ENCODE data around the gene SPRY1. TPM values are rescaled to one million over a fixed set of nuclear protein-coding genes. Genes with fewer than 3 reads are reported as not detected.

The SPRY1 gene
- total and polyA plus RNA-seq, 9 of the 15 experiments (the other 6 are each of a cell fraction or from before 2014, with no cell fraction given): 0.18 to 1.9 (median 0.45) TPM; not detected in 1

- TF ChIP-seq CREB5 (CRISPR knock-in tag; IDR thresholded peaks at IDR 0.05) (peak; percentile 98), ZNF354B (CRISPR knock-in tag; IDR thresholded peaks at IDR 0.05) (peak; percentile 96), ILK (tag; IDR thresholded peaks at IDR 0.05; ENCODE audit: borderline replicate concordance, low read depth) (peak; percentile 94), ZNF551 (CRISPR knock-in tag; IDR thresholded peaks at IDR 0.05) (peak; percentile 78; the same call in 1 of the 2 replicates)
These were observed 47.0 kb upstream of the SPRY1 start (continued) for GRCh38 chr4:123349421-123350190.

- Histone ChIP-seq H3K4me3 (no peak overlapping the region), H3K79me2 (ENCODE audit: control insufficient read depth, insufficient read depth, low read length) (no peaks in the 10 kb centered on the region), H3K9ac (ENCODE audit: insufficient read depth in 1 of 2, low read depth in 2 of 2, low read length in 2 of 2) (peak overlapping the region in 1 of 2 experiments; percentile 15; a peak in 1 of 4 replicates), H3K9me1 (ENCODE audit: control insufficient read depth, insufficient read depth, low read length) (no peaks in the 10 kb centered on the region), H3K9me3 (replicated peaks; ENCODE audit: control insufficient read depth, insufficient read depth, low read depth, low read length) (no peaks in the 10 kb centered on the region), H3K27ac (ENCODE audit: extremely low read depth, low read depth, low read length) (peak overlapping the region; percentile 45; the same call in 1 of the 3 replicates), H3K27me3 (ENCODE audit: control insufficient read depth in 2 of 2, insufficient read depth in 2 of 2, low read length in 2 of 2) (no peaks in the 10 kb centered on the region), H3K4me2 (ENCODE audit: insufficient read depth, low read length) (peak overlapping the region; percentile 23), H3K4me1 (replicated peaks in 1 of 2; ENCODE audit: control insufficient read depth in 2 of 2, insufficient read depth in 2 of 2, low read length in 2 of 2) (peaks cover 16 to 24% of the 10 kb centered on the region in 2 experiments), H4K20me1 (replicated peaks; ENCODE audit: control insufficient read depth, insufficient read depth, low read length) (no peaks in the 10 kb centered on the region), H3K36me3 (ENCODE audit: control insufficient read depth, insufficient read depth, low read length) (no peaks in the 10 kb centered on the region), H2AFZ (ENCODE audit: low read depth, low read length) (peak overlapping the region; percentile 42)
- in situ Hi-C loops (cut with MboI) (loop anchor here (25.0 kb wide), 1 partner anchor 912 kb away; no protein-coding TSS in a partner anchor), intact Hi-C loops (cut with micrococcal nuclease) (loop anchor here (1.0 to 5.0 kb wide), 8 partner anchors 47 to 972 kb away; partner anchors contain the start of gene SPRY1)
- BruUV-seq (replicated peaks): no TSS peak
- ChIA-PET POLR2A (interaction anchor here (0.9 to 1.8 kb wide), 4 partner anchors 10 to 50 kb away, joined by 3 to 7 read pairs (median 3); no protein-coding TSS in a partner anchor), CTCF (ENCODE audit: low intra/inter-chr PET ratio) (interaction anchor here (0.6 to 1.3 kb wide), 5 partner anchors 270 to 912 kb away, joined by 3 to 5 read pairs (median 3); no protein-coding TSS in a partner anchor)
- DNase-seq (ENCODE audit: extremely low read depth in 1 of 4, low spot score in 3 of 4) (peak; percentile 75 to 89 (median 78)), FAIRE-seq (peak; percentile 94), ATAC-seq (peak; percentile 89)
- WGBS (ENCODE audit: insufficient coverage, low coverage, missing lambda C conversion rate): 0% methylated on average over 5 of the region's 5 CpGs
- no peak for TF ChIP-seq ZNF609 (CRISPR knock-in tag; IDR thresholded peaks at IDR 0.05; ENCODE audit: borderline replicate concordance)
- TF ChIP-seq ZNF766 (CRISPR knock-in tag; conservative IDR thresholded peaks at IDR 0.05): no peak
- no peak; the same call in 1 of the 2 replicates for TF ChIP-seq NBN (IDR thresholded peaks at IDR 0.05; ENCODE audit: low read depth)
- no peak for TF ChIP-seq SLC30A9 (CRISPR knock-in tag; IDR thresholded peaks at IDR 0.05)
- TF ChIP-seq ZNF830 (CRISPR knock-in tag; IDR thresholded peaks at IDR 0.05): no peak
- TF ChIP-seq TCF15 (CRISPR knock-in tag; IDR thresholded peaks at IDR 0.05): no peak
- no peak for TF ChIP-seq SUPT5H (IDR thresholded peaks at IDR 0.05)
- TF ChIP-seq POLR2H (tag; IDR thresholded peaks at IDR 0.05; ENCODE audit: low read depth): no peak
- no peak for TF ChIP-seq MCM7 (IDR thresholded peaks at IDR 0.05)
These were observed 46.4 kb upstream of the SPRY1 start for GRCh38 chr4:123350191-123350544.

All from K562 (cell line).